Measurements from ENCODE around the gene UTP14C.
"Not testable (repeated sequence)": the region's sequence is repeated elsewhere in the genome, so short reads cannot be mapped to it uniquely, and the experiment has no call there.

The UTP14C gene

GRCh38 chr13:52051400-52051799, 26.9 kb downstream of the UTP14C start:
- no peak for DNase-seq

GRCh38 chr13:52053460-52053859, 29.0 kb downstream of the UTP14C start:
- DNase-seq: no peak

GRCh38 chr13:52061064-52061463, 36.6 kb downstream of the UTP14C start:
- DNase-seq: not testable (repeated sequence)

- no peak for DNase-seq
These were observed 37.1 kb downstream of the UTP14C start for GRCh38 chr13:52061587-52061986.

- peak; percentile 59 for DNase-seq
These were observed 42.7 kb downstream of the UTP14C start for GRCh38 chr13:52067237-52067636.

- DNase-seq: peak; percentile 62
These were observed 46.5 kb downstream of the UTP14C start for GRCh38 chr13:52070929-52071523.
